HG03575 (cell line): Measurements from ENCODE around the gene GREB1.
A peak's percentile ranks its signal among the peaks of the same experiment; 100 is the strongest.

ENCODE experiments used
- ATAC-seq: cut with Tn5 transposase; IDR thresholded peaks from one replicate; pipeline ENCODE4 v1.9.1; 2021; ENCODE audit not compliant: unreplicated experiment, insufficient number of reproducible peaks, low FRiP score; ENCODE audit errors: extremely low read depth

Gene GREB1

GRCh38 chr2:11573418-11574175 is 39.8 kb downstream of the GREB1 start:
- ATAC-seq = no peak

- ATAC-seq = no peak
Observed at GRCh38 chr2:11574176-11575046, 40.6 kb downstream of the GREB1 start.

- ATAC-seq = no peak
Observed at GRCh38 chr2:11576398-11576797, 42.6 kb downstream of the GREB1 start.

GRCh38 chr2:11577101-11577883 is 43.4 kb downstream of the GREB1 start:
- no peak for ATAC-seq

GRCh38 chr2:11578081-11578948 is 44.5 kb downstream of the GREB1 start:
- ATAC-seq = no peak

- no peak for ATAC-seq
Observed at GRCh38 chr2:11578986-11579774, 45.3 kb downstream of the GREB1 start.

- no peak for ATAC-seq
Observed at GRCh38 chr2:11579867-11580659, 46.2 kb downstream of the GREB1 start.

- ATAC-seq = no peak
Observed at GRCh38 chr2:11580697-11581096, 46.9 kb downstream of the GREB1 start.

GRCh38 chr2:11581124-11581796 is 47.4 kb downstream of the GREB1 start:
- ATAC-seq = no peak

- ATAC-seq = no peak
Observed at GRCh38 chr2:11581797-11582611, 48.2 kb downstream of the GREB1 start.

- no peak for ATAC-seq
Observed at GRCh38 chr2:11582612-11582861, 48.7 kb downstream of the GREB1 start.

- ATAC-seq = no peak
Observed at GRCh38 chr2:11582862-11583752, 49.3 kb downstream of the GREB1 start.

GRCh38 chr2:11583840-11584524 is 50.1 kb downstream of the GREB1 start:
- peak; percentile 75 for ATAC-seq

GRCh38 chr2:11584525-11585056 is 50.7 kb downstream of the GREB1 start:
- ATAC-seq = no peak
